Measurements from ENCODE around the gene HACD4. TPM values are rescaled to one million over a fixed set of nuclear protein-coding genes. Genes with fewer than 3 reads are reported as not detected.

Gene HACD4
- total RNA-seq, 1 experiment from 2014 or later, result 1.2 TPM

GRCh38 chr9:21053851-21054250 is 22.4 kb upstream of the HACD4 start (continued):
- TF ChIP-seq, protein P1, sequence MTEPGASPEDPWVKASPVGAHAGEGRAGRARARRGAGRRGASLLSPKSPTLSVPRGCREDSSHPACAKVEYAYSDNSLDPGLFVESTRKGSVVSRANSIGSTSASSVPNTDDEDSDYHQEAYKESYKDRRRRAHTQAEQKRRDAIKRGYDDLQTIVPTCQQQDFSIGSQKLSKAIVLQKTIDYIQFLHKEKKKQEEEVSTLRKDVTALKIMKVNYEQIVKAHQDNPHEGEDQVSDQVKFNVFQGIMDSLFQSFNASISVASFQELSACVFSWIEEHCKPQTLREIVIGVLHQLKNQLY (CRISPR knock-in tag; IDR thresholded peaks at IDR 0.05), result no peak
- TF ChIP-seq, protein P2, sequence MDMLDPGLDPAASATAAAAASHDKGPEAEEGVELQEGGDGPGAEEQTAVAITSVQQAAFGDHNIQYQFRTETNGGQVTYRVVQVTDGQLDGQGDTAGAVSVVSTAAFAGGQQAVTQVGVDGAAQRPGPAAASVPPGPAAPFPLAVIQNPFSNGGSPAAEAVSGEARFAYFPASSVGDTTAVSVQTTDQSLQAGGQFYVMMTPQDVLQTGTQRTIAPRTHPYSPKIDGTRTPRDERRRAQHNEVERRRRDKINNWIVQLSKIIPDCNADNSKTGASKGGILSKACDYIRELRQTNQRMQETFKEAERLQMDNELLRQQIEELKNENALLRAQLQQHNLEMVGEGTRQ (CRISPR knock-in tag; IDR thresholded peaks at IDR 0.05), result no peak
- TF ChIP-seq RELA (CRISPR knock-in tag; IDR thresholded peaks at IDR 0.05; ENCODE audit: borderline replicate concordance), result no peak
- TF ChIP-seq ATF3 (CRISPR knock-in tag; conservative IDR thresholded peaks at IDR 0.05), result no peak

DNA sequence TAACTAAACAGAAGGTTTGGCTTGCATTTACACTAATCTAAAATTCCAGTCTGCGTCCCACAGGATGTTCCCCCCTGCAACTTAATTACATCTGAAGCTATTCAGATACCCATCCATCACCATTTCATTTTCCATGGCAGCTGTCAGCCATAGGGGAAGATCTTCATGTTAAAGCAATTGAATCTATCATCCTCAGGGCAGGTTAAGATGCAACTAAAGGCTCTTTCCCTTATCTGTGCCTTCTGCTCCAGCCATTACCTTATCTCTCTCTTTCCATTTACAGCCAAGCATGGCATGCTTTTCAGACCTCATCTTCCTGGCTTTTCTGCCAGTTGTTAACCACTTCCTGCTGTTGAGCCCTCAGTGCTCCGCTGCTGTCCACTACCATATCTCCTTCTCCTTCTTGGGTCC is 15.8 kb upstream of the HACD4 start:
- ChIA-PET CTCF (no interaction called here), POLR2A (no interaction called here)
- Mint-ChIP-seq H3K36me3 (no peaks in the 10 kb centered on the region), H3K4me3 (no peak overlapping the region), H3K27me3 (ENCODE audit: low read depth) (no peaks in the 10 kb centered on the region), H3K27ac (no peak overlapping the region), H3K9me3 (0 out of 2 replicates have a peak, but pooled peaks cover 3% of the 10 kb centered on the region), H3K4me1 (no peaks in the 10 kb centered on the region; the same call in 1 of the 2 replicates)
- ATAC-seq, result no peak
- no peak for TF ChIP-seq IRF2 (CRISPR knock-in tag; IDR thresholded peaks at IDR 0.05; ENCODE audit: borderline replicate concordance, low read depth)
- no peak for TF ChIP-seq ESRRA (CRISPR knock-in tag; IDR thresholded peaks at IDR 0.05; ENCODE audit: borderline replicate concordance)
- no peak for TF ChIP-seq FOXK1 (CRISPR knock-in tag; IDR thresholded peaks at IDR 0.05)
- no peak for TF ChIP-seq FOXP1 (CRISPR knock-in tag; IDR thresholded peaks at IDR 0.05; ENCODE audit: borderline replicate concordance)
- TF ChIP-seq ATF1 (CRISPR knock-in tag; IDR thresholded peaks at IDR 0.05), result no peak
- TF ChIP-seq TCF7 (CRISPR knock-in tag; IDR thresholded peaks at IDR 0.05; ENCODE audit: low read depth), result no peak
- TF ChIP-seq EMX1 (CRISPR knock-in tag; IDR thresholded peaks at IDR 0.05), result no peak
- TF ChIP-seq CREB1 (CRISPR knock-in tag; IDR thresholded peaks at IDR 0.05), result no peak
- TF ChIP-seq GABPB1 (CRISPR knock-in tag; IDR thresholded peaks at IDR 0.05), result no peak
- TF ChIP-seq JAZF1 (CRISPR knock-in tag; IDR thresholded peaks at IDR 0.05), result no peak
- no peak for TF ChIP-seq KAT7 (CRISPR knock-in tag; IDR thresholded peaks at IDR 0.05; ENCODE audit: borderline replicate concordance)
- no peak for TF ChIP-seq GRHL2 (CRISPR knock-in tag; IDR thresholded peaks at IDR 0.05; ENCODE audit: insufficient replicate concordance, severe bottlenecking)
- no peak for TF ChIP-seq NR3C1 (CRISPR knock-in tag; conservative IDR thresholded peaks at IDR 0.05; ENCODE audit: low read depth)
- TF ChIP-seq ZNF396 (CRISPR knock-in tag; IDR thresholded peaks at IDR 0.05; ENCODE audit: borderline replicate concordance), result no peak
- no peak for DNase-seq (ENCODE audit: low spot score)

DNA sequence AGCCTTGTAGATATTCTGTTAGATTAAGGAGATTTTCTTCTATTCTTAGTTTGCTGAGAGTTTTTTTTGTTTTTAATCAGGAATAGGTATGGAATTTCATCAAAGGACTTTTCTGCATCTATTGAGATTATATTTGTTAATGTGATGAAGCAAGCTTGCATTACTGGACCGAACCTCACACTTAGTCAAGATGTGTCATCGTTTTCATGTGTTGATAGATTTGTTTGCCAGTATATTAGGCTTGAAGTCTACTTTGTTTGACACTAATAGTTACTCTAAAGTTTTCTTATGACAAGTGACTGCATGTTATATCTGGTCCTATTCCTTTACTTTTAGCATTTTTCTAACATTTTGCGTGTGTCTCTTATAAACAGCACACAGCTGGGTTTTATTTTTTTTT is 12.4 kb upstream of the HACD4 start:
- no peak overlapping the region for H3K27ac Mint-ChIP-seq
- no peaks in the 10 kb centered on the region for H3K36me3 Mint-ChIP-seq
- no peaks in the 10 kb centered on the region; the same call in 1 of the 2 replicates for H3K27me3 Mint-ChIP-seq (ENCODE audit: low read depth)
- CTCF ChIA-PET, result no interaction called here
- POLR2A ChIA-PET, result no interaction called here
- H3K9me3 Mint-ChIP-seq, result no peaks in the 10 kb centered on the region
- no peaks in the 10 kb centered on the region; the same call in 1 of the 2 replicates for H3K4me1 Mint-ChIP-seq
- ATAC-seq (no peak), DNase-seq (ENCODE audit: low spot score) (no peak)
- no peak overlapping the region for H3K4me3 Mint-ChIP-seq
- TF ChIP-seq, protein P1 (CRISPR knock-in tag; IDR thresholded peaks at IDR 0.05), result no peak
- TF ChIP-seq CREM (CRISPR knock-in tag; IDR thresholded peaks at IDR 0.05) (no peak), ESRRA (CRISPR knock-in tag; IDR thresholded peaks at IDR 0.05; ENCODE audit: borderline replicate concordance) (no peak), ETV6 (CRISPR knock-in tag; IDR thresholded peaks at IDR 0.05) (no peak), NFATC4 (CRISPR knock-in tag; IDR thresholded peaks at IDR 0.05) (no peak), SMAD3 (CRISPR knock-in tag; IDR thresholded peaks at IDR 0.05; ENCODE audit: borderline replicate concordance) (no peak), MYBL2 (CRISPR knock-in tag; IDR thresholded peaks at IDR 0.05) (no peak), TCF7 (CRISPR knock-in tag; IDR thresholded peaks at IDR 0.05; ENCODE audit: low read depth) (no peak), ELF4 (CRISPR knock-in tag; IDR thresholded peaks at IDR 0.05; ENCODE audit: low read depth) (no peak), ZNF425 (CRISPR knock-in tag; conservative IDR thresholded peaks at IDR 0.05) (no peak), SMAD4 (CRISPR knock-in tag; IDR thresholded peaks at IDR 0.05) (no peak)
- TF ChIP-seq, protein P3, sequence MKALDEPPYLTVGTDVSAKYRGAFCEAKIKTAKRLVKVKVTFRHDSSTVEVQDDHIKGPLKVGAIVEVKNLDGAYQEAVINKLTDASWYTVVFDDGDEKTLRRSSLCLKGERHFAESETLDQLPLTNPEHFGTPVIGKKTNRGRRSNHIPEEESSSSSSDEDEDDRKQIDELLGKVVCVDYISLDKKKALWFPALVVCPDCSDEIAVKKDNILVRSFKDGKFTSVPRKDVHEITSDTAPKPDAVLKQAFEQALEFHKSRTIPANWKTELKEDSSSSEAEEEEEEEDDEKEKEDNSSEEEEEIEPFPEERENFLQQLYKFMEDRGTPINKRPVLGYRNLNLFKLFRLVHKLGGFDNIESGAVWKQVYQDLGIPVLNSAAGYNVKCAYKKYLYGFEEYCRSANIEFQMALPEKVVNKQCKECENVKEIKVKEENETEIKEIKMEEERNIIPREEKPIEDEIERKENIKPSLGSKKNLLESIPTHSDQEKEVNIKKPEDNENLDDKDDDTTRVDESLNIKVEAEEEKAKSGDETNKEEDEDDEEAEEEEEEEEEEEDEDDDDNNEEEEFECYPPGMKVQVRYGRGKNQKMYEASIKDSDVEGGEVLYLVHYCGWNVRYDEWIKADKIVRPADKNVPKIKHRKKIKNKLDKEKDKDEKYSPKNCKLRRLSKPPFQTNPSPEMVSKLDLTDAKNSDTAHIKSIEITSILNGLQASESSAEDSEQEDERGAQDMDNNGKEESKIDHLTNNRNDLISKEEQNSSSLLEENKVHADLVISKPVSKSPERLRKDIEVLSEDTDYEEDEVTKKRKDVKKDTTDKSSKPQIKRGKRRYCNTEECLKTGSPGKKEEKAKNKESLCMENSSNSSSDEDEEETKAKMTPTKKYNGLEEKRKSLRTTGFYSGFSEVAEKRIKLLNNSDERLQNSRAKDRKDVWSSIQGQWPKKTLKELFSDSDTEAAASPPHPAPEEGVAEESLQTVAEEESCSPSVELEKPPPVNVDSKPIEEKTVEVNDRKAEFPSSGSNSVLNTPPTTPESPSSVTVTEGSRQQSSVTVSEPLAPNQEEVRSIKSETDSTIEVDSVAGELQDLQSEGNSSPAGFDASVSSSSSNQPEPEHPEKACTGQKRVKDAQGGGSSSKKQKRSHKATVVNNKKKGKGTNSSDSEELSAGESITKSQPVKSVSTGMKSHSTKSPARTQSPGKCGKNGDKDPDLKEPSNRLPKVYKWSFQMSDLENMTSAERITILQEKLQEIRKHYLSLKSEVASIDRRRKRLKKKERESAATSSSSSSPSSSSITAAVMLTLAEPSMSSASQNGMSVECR (CRISPR knock-in tag; IDR thresholded peaks at IDR 0.05; ENCODE audit: borderline replicate concordance), result no peak

Measured in WTC11 (cell line).